SK-N-SH (cell line): ENCODE data around the gene AUTS2. TPM values are rescaled to one million over a fixed set of nuclear protein-coding genes. Genes with fewer than 3 reads are reported as not detected.

Source experiments
- CTCF ChIA-PET: fragments of 300-600, 350-600 bp; formaldehyde crosslinking; extraction: SDS; loops from one replicate; lab custom pipeline; 2021; lab: Yijun Ruan, JAX
- POLR2A ChIA-PET: fragments of 350-600 bp; sonication (Branson Sonifier 250); formaldehyde crosslinking; extraction: SDS; loops from one replicate; lab custom pipeline; 2020; ENCODE audit warnings: antibody characterized with exemption, inconsistent platforms; lab: Yijun Ruan, JAX
- DNase-seq: peaks from one replicate; pipeline ENCODE4 v3.0.0; 2012
- H2AFZ ChIP-seq: fragments of 200-600 bp; sonication (generic); 2 replicates; pipeline ENCODE4 v1.8.1; 2016; ENCODE audit warnings: antibody characterized with exemption, mild to moderate bottlenecking, low read depth
- H3F3A ChIP-seq: fragments of 200-600 bp; sonication (generic); replicated peaks from 2 replicates; pipeline ENCODE3; 2016; ENCODE audit warnings: antibody characterized with exemption, mild to moderate bottlenecking; ENCODE audit not compliant: insufficient read depth
- H3K27ac ChIP-seq, 2 experiments: fragments of 200-500 bp in 1 of 2; fragments of 200-600 bp in 1 of 2; sonication (Bioruptor generic) in 1 of 2; sonication (generic), shearing (Covaris generic) in 1 of 2; 2 replicates each; pipeline versions ENCODE4 v1.5.1 to v1.6.1; 2014 to 2016; ENCODE audit warnings: low read depth in 2 of 2, inconsistent platforms in 1 of 2, low read length in 1 of 2, mild to moderate bottlenecking in 1 of 2, mixed read lengths in 1 of 2
- H3K27me3 ChIP-seq: fragments of 200-600 bp; sonication (generic), shearing (Covaris generic); 2 replicates; pipeline ENCODE4 v1.6.1; 2016; ENCODE audit warnings: mixed run types; ENCODE audit not compliant: insufficient read depth
- H3K36me3 ChIP-seq, 2 experiments: fragments of 200-500 bp in 1 of 2; fragments of 200-600 bp in 1 of 2; sonication (Bioruptor generic) in 1 of 2; sonication (generic) in 1 of 2; replicated peaks in 1 of 2; 2 replicates each; pipeline versions ENCODE3 to v1.5.1; 2014 to 2016; ENCODE audit warnings: low read length in 1 of 2, mild to moderate bottlenecking in 1 of 2; ENCODE audit not compliant: insufficient read depth in 2 of 2, control insufficient read depth in 1 of 2
- H3K4me1 ChIP-seq, 2 experiments: fragments of 200-500 bp in 1 of 2; fragments of 200-600 bp in 1 of 2; sonication (Bioruptor generic) in 1 of 2; sonication (generic), shearing (Covaris generic) in 1 of 2; 2 replicates each; pipeline versions ENCODE4 v1.5.1 to v1.6.1; 2014 to 2016; ENCODE audit warnings: low read depth in 1 of 2, low read length in 1 of 2, mixed run types in 1 of 2; ENCODE audit not compliant: insufficient read depth in 2 of 2, control insufficient read depth in 1 of 2
- H3K4me2 ChIP-seq: fragments of 200-600 bp; sonication (generic), shearing (Covaris generic); 2 replicates; pipeline ENCODE4 v1.6.1; 2017; ENCODE audit warnings: mixed run types
- H3K4me3 ChIP-seq, 2 experiments: fragments of 200-500 bp in 1 of 2; fragments of 200-600 bp in 1 of 2; sonication (Bioruptor generic) in 1 of 2; sonication (generic), shearing (Covaris generic) in 1 of 2; 2 replicates each; pipeline versions ENCODE4 v1.5.1 to v1.8.1; 2014 to 2016; ENCODE audit warnings: low read depth in 2 of 2, inconsistent platforms in 1 of 2, low read length in 1 of 2, mild to moderate bottlenecking in 1 of 2, mixed read lengths in 1 of 2, moderate library complexity in 1 of 2
- H3K79me2 ChIP-seq: fragments of 200-600 bp; sonication (generic); 2 replicates; pipeline ENCODE4 v1.8.1; 2017; ENCODE audit warnings: mild to moderate bottlenecking; ENCODE audit not compliant: insufficient read depth
- H3K9ac ChIP-seq: fragments of 200-600 bp; sonication (generic); 2 replicates; pipeline ENCODE4 v1.6.1; 2017; ENCODE audit warnings: mixed run types
- H3K9me2 ChIP-seq: fragments of 200-600 bp; sonication (generic); 2 replicates; pipeline ENCODE4 v1.6.1; 2017; ENCODE audit warnings: mixed run types
- H3K9me3 ChIP-seq: fragments of 200-600 bp; sonication (generic); 2 replicates; pipeline ENCODE4 v1.6.1; 2017; ENCODE audit warnings: mixed run types, mild to moderate bottlenecking, moderate library complexity
- H4K20me1 ChIP-seq: fragments of 200-600 bp; sonication (generic); 2 replicates; pipeline ENCODE4 v1.6.1; 2017; ENCODE audit warnings: mild to moderate bottlenecking, mixed run types; ENCODE audit not compliant: insufficient read depth
- ELF1 ChIP-seq: IDR thresholded peaks from 2 replicates; pipeline ENCODE4 v1.4.0; 2012
- FOSL2 ChIP-seq: IDR thresholded peaks from 2 replicates; pipeline ENCODE4 v1.4.0; 2012; ENCODE audit warnings: low read depth, mild to moderate bottlenecking, moderate library complexity, borderline replicate concordance
- FOXM1 ChIP-seq: IDR thresholded peaks from 2 replicates; pipeline ENCODE4 v1.4.0; 2012; ENCODE audit warnings: low read depth, mild to moderate bottlenecking
- GABPA ChIP-seq: IDR thresholded peaks from 2 replicates; pipeline ENCODE4 v1.4.0; 2012; ENCODE audit warnings: low read depth, mild to moderate bottlenecking
- GATA2 ChIP-seq: sonication (generic); formaldehyde crosslinking; IDR thresholded peaks from 2 replicates; pipeline ENCODE4 v1.5.0; 2020; ENCODE audit warnings: mild to moderate bottlenecking, missing genetic modification reagents
- MEF2A ChIP-seq: IDR thresholded peaks from 2 replicates; pipeline ENCODE4 v1.4.0; 2012; ENCODE audit warnings: low read depth, borderline replicate concordance
- PBX3 ChIP-seq: IDR thresholded peaks from 2 replicates; pipeline ENCODE4; 2012
- POLR2AphosphoS5 ChIP-seq: IDR thresholded peaks from 2 replicates; pipeline ENCODE4 v1.6.1; 2012; ENCODE audit warnings: low read depth, low read length
- REST ChIP-seq: IDR thresholded peaks from 2 replicates; pipeline ENCODE4 v1.6.1; 2012; ENCODE audit warnings: mild to moderate bottlenecking, low read depth, low read length, moderate library complexity
- RFX5 ChIP-seq: IDR thresholded peaks from 2 replicates; pipeline ENCODE4 v1.6.1; 2012; ENCODE audit warnings: mild to moderate bottlenecking, improper control_type of control experiment, low read length
- TAF1 ChIP-seq: IDR thresholded peaks from 2 replicates; pipeline ENCODE4 v1.6.1; 2012; ENCODE audit warnings: low read depth, mild to moderate bottlenecking, low read length, moderate library complexity, borderline replicate concordance
- TCF12 ChIP-seq: IDR thresholded peaks from 2 replicates; pipeline ENCODE4 v1.4.0; 2012
- USF1 ChIP-seq: IDR thresholded peaks from 2 replicates; pipeline ENCODE4 v1.4.0; 2012; ENCODE audit warnings: low read depth, borderline replicate concordance
- WGBS: methylation state at CpG from one replicate; pipeline ENCODE4 v1.1.6; 2017; ENCODE audit warnings: low lambda C conversion rate; 5-methylcytosine and 5-hydroxymethylcytosine counted together
- polyA plus RNA-seq, 3 experiments: library from polyadenylated mRNA; depleted of rRNA; stranded (reverse); fragments of >200 nt; gene quantifications; 2 replicates each; pipeline ENCODE4 v1.2.3, GENCODE V29; 2012

AUTS2 gene
- polyA plus RNA-seq, 1 of the 3 experiments (the other 2 are of a cell fraction) = 15.6 TPM

- no peaks in the 10 kb centered on the region for H3K79me2 ChIP-seq
Observed at GRCh38 chr7:70446448-70447143, 848.3 kb downstream of the AUTS2 start.

More at GRCh38 chr7:70446448-70447143, 848.3 kb downstream of the AUTS2 start:
- no peak for DNase-seq
- no peak overlapping the region for H2AFZ ChIP-seq
- ChIA-PET POLR2A (no interaction called here), CTCF (interaction anchor here (0.6 to 1.0 kb wide), 3 partner anchors 9 to 314 kb away, joined by 3 to 4 read pairs (median 3); no protein-coding TSS in a partner anchor)
- H3F3A ChIP-seq = no peaks in the 10 kb centered on the region
- TF ChIP-seq USF1 = no peak
- TF ChIP-seq FOXM1 = no peak
- TF ChIP-seq FOSL2 = no peak
- no peak for TF ChIP-seq GABPA
- TF ChIP-seq TCF12 = no peak
- no peak for TF ChIP-seq REST
- TF ChIP-seq GATA2 = no peak
- TF ChIP-seq POLR2AphosphoS5 = no peak
- TF ChIP-seq PBX3 = no peak
- TF ChIP-seq TAF1 = no peak
- no peak for TF ChIP-seq MEF2A
- no peak for TF ChIP-seq RFX5
- TF ChIP-seq ELF1 = no peak
- no peak overlapping the region for H3K4me2 ChIP-seq
- no peaks in the 10 kb centered on the region for H3K36me3 ChIP-seq
- H3K27ac ChIP-seq = peak overlapping the region in 1 of 2 experiments; percentile 14; a peak in 1 of 4 replicates
- no peak overlapping the region for H3K9ac ChIP-seq
- H3K27me3 ChIP-seq = no peaks in the 10 kb centered on the region
- peaks cover 0 to 18% of the 10 kb centered on the region in 2 experiments; a peak in 2 of 4 replicates for H3K4me1 ChIP-seq
- no peak overlapping the region for H3K4me3 ChIP-seq
- WGBS = 84% methylated on average over 12 of the region's 13 CpGs
- H3K9me3 ChIP-seq = no peaks in the 10 kb centered on the region
- H4K20me1 ChIP-seq = no peaks in the 10 kb centered on the region
- H3K9me2 ChIP-seq = no peaks in the 10 kb centered on the region
